Panc1 (cell line): Measurements from ENCODE around the gene NDST1. TPM values are rescaled to one million over a fixed set of nuclear protein-coding genes. Genes with fewer than 3 reads are reported as not detected.

Experiments
- ATAC-seq: fragments of 200-7000 bp; cut with Tn5 transposase; 2 replicates; pipeline ENCODE4 v1.9.1; 2020; ENCODE audit warnings: mild to moderate bottlenecking, moderate library complexity
- BruUV-seq: library from RNA; stranded (reverse); fragments of 400-500 nt; replicated peaks from 2 replicates; lab custom pipeline; 2021; lab: Mats Ljungman, UMichigan
- CTCF ChIA-PET: fragments of 300-600 bp; sonication (Branson Sonifier 250); formaldehyde crosslinking; loops from one replicate; lab custom pipeline; 2022; ENCODE audit warnings: antibody characterized with exemption; lab: Charles Lee
- POLR2A ChIA-PET: fragments of 300-600 bp; sonication (Branson Sonifier 250); formaldehyde crosslinking; loops from one replicate; lab custom pipeline; 2022; ENCODE audit warnings: antibody characterized with exemption; lab: Charles Lee
- DNase-seq: peaks from one replicate; pipeline ENCODE4 v3.0.0-alpha.2; 2010; ENCODE audit warnings: low read depth, low spot score
- H3K27ac ChIP-seq: 2 replicates; pipeline ENCODE4 v1.5.1; 2011; ENCODE audit warnings: mild to moderate bottlenecking, low read length, inconsistent platforms
- H3K27me3 ChIP-seq: fragments of 200-500 bp; sonication (Bioruptor generic); 2 replicates; pipeline ENCODE4 v1.6.0; 2014; ENCODE audit warnings: low read length, inconsistent platforms; ENCODE audit not compliant: control insufficient read depth, insufficient read depth
- H3K36me3 ChIP-seq: fragments of 200-500 bp; sonication (Bioruptor generic); 2 replicates; pipeline ENCODE4 v1.5.1; 2014; ENCODE audit warnings: inconsistent platforms, mild to moderate bottlenecking, low read length, moderate library complexity; ENCODE audit not compliant: control insufficient read depth, insufficient read depth
- H3K4me1 ChIP-seq: 2 replicates; pipeline ENCODE4 v1.5.1; 2011; ENCODE audit warnings: inconsistent platforms, mild to moderate bottlenecking, low read length, moderate library complexity; ENCODE audit not compliant: control insufficient read depth, insufficient read depth
- H3K4me3 ChIP-seq, 2 experiments: 2 replicates each; pipeline ENCODE4 v1.5.1; 2011 to 2012; ENCODE audit warnings: low read depth in 2 of 2, low read length in 2 of 2, mild to moderate bottlenecking in 2 of 2, inconsistent platforms in 1 of 2, moderate library complexity in 1 of 2
- H3K9me3 ChIP-seq: fragments of 200-500 bp; sonication (Bioruptor generic); 2 replicates; pipeline ENCODE4 v1.5.1; 2014; ENCODE audit warnings: low read depth, mild to moderate bottlenecking, inconsistent platforms, low read length, moderate library complexity; ENCODE audit not compliant: control insufficient read depth, insufficient read depth
- CTCF ChIP-seq: fragments of 450-650 bp; IDR thresholded peaks from 2 replicates; pipeline ENCODE4 v1.5.1; 2017; ENCODE audit warnings: mild to moderate bottlenecking
- POLR2AphosphoS5 ChIP-seq: IDR thresholded peaks from 2 replicates; pipeline ENCODE4 v1.6.1; 2012; ENCODE audit warnings: mild to moderate bottlenecking, low read depth, low read length, moderate library complexity
- REST ChIP-seq, 2 experiments: IDR thresholded peaks; 2 replicates each; pipeline ENCODE4 v1.6.1; 2011 to 2012; ENCODE audit warnings: low read depth in 2 of 2, control low read depth in 1 of 2, low read length in 1 of 2, mild to moderate bottlenecking in 1 of 2, moderate library complexity in 1 of 2; ENCODE audit not compliant: insufficient read depth in 1 of 2
- SIN3A ChIP-seq: IDR thresholded peaks from 2 replicates; pipeline ENCODE4 v1.6.1; 2012; ENCODE audit warnings: low read depth, mild to moderate bottlenecking, low read length, moderate library complexity, borderline replicate concordance; ENCODE audit not compliant: insufficient read depth
- TCF7L2 ChIP-seq: IDR thresholded peaks from 2 replicates; pipeline ENCODE4 v1.6.1; 2011; ENCODE audit warnings: mild to moderate bottlenecking, low read depth, low read length, inconsistent platforms
- in situ Hi-C: cut with HindIII; loops from 2 replicates; pipeline ENCODE4 v1.10.0; 2016; ENCODE audit warnings: low sequenced_read_pairs, low pct_unique_long_range_greater_than_20kb
- intact Hi-C: fragments of 100-400 bp; cut with micrococcal nuclease; formaldehyde crosslinking; loops from one replicate; pipeline ENCODE4 v1.10.0; 2022; ENCODE audit not compliant: unreplicated experiment
- total RNA-seq: library from RNA; stranded (reverse); gene quantifications from one replicate; pipeline ENCODE4 v1.2.1, GENCODE V29; 2021; ENCODE audit not compliant: unreplicated experiment

Gene NDST1
- total RNA-seq, 1 experiment from 2014 or later, result 142 TPM

- intact Hi-C loops, result no loop called here
- Histone ChIP-seq H3K27ac (peak overlapping the region; percentile 56; the same call in 1 of the 2 replicates), H3K4me1 (peaks cover 79% of the 10 kb centered on the region), H3K4me3 (no peak overlapping the region), H3K9me3 (no peaks in the 10 kb centered on the region), H3K27me3 (no peaks in the 10 kb centered on the region), H3K36me3 (no peaks in the 10 kb centered on the region)
- ChIA-PET CTCF (interaction anchor here (0.7 kb wide), 2 partner anchors 58 to 68 kb away, joined by 4 to 5 read pairs; no protein-coding TSS in a partner anchor), POLR2A (no interaction called here)
- ATAC-seq, result no peak
- no peak for TF ChIP-seq CTCF
- TF ChIP-seq TCF7L2, result no peak
- TF ChIP-seq POLR2AphosphoS5, result no peak
- no peak for TF ChIP-seq REST (IDR thresholded peaks at IDR 0.05; ENCODE audit: insufficient read depth in 1 of 2, low read depth in 2 of 2, low read length in 1 of 2)
- TF ChIP-seq SIN3A, result no peak
- in situ Hi-C loops, result no loop called here
- no TSS peak for BruUV-seq
- DNase-seq, result no peak
These were observed 11.6 kb downstream of the NDST1 start for GRCh38 chr5:150519560-150519945.

GRCh38 chr5:150519978-150520377 is 12.0 kb downstream of the NDST1 start:
- in situ Hi-C loops, result no loop called here
- H3K4me1 ChIP-seq, result peaks cover 74% of the 10 kb centered on the region
- BruUV-seq, result no TSS peak
- no peaks in the 10 kb centered on the region for H3K9me3 ChIP-seq
- ATAC-seq (no peak), DNase-seq (no peak)
- peak overlapping the region; percentile 51 for H3K27ac ChIP-seq
- CTCF ChIA-PET, result no interaction called here
- intact Hi-C loops, result no loop called here
- POLR2A ChIA-PET, result no interaction called here
- H3K4me3 ChIP-seq, result no peak overlapping the region
- H3K27me3 ChIP-seq, result no peaks in the 10 kb centered on the region
- H3K36me3 ChIP-seq, result no peaks in the 10 kb centered on the region
- TF ChIP-seq SIN3A (no peak), REST (IDR thresholded peaks at IDR 0.05; ENCODE audit: insufficient read depth in 1 of 2, low read depth in 2 of 2, low read length in 1 of 2) (no peak), POLR2AphosphoS5 (no peak), CTCF (no peak), TCF7L2 (no peak)
